H9 (cell line): ENCODE results near the gene CLPX. TPM values are rescaled to one million over a fixed set of nuclear protein-coding genes. Genes with fewer than 3 reads are reported as not detected.

Experiments used
- DNase-seq: peaks from one replicate; pipeline ENCODE4 v3.0.0-alpha.2; 2017
- H2AFZ ChIP-seq: one replicate; pipeline ENCODE4 v1.6.1; 2013; ENCODE audit warnings: mild to moderate bottlenecking, low read length, control low read depth, moderate library complexity
- H2AK5ac ChIP-seq: 2 replicates; pipeline ENCODE4 v1.6.1; 2013; ENCODE audit warnings: low read length, control low read depth, mixed read lengths; ENCODE audit not compliant: insufficient read length
- H2BK120ac ChIP-seq: one replicate; pipeline ENCODE4 v1.6.1; 2013; ENCODE audit warnings: low read depth, mild to moderate bottlenecking, low read length, control low read depth, inconsistent platforms; ENCODE audit not compliant: poor library complexity, severe bottlenecking
- H2BK12ac ChIP-seq: 2 replicates; pipeline ENCODE4 v1.6.1; 2013; ENCODE audit warnings: low read length, control low read depth, mixed read lengths, low read depth; ENCODE audit not compliant: insufficient read length
- H2BK15ac ChIP-seq: 2 replicates; pipeline ENCODE4 v1.6.1; 2013; ENCODE audit warnings: low read depth, low read length, control low read depth
- H2BK20ac ChIP-seq: one replicate; pipeline ENCODE4 v1.6.1; 2013; ENCODE audit warnings: low read depth, mild to moderate bottlenecking, low read length, control low read depth, inconsistent platforms; ENCODE audit not compliant: poor library complexity, severe bottlenecking
- H2BK5ac ChIP-seq: 2 replicates; pipeline ENCODE4 v1.6.1; 2013; ENCODE audit warnings: low read length, control low read depth, mixed read lengths; ENCODE audit not compliant: insufficient read length
- H3K14ac ChIP-seq: 2 replicates; pipeline ENCODE4 v1.6.1; 2013; ENCODE audit warnings: low read length, control low read depth; ENCODE audit not compliant: insufficient read depth
- H3K18ac ChIP-seq: 2 replicates; pipeline ENCODE4 v1.6.1; 2013; ENCODE audit warnings: low read depth, mild to moderate bottlenecking, mixed read lengths, low read length, control low read depth; ENCODE audit not compliant: insufficient read length
- H3K23ac ChIP-seq: 2 replicates; pipeline ENCODE4 v1.6.1; 2013; ENCODE audit warnings: low read length, control low read depth, mixed read lengths, low read depth; ENCODE audit not compliant: insufficient read length
- H3K23me2 ChIP-seq: 2 replicates; pipeline ENCODE4 v1.6.1; 2013; ENCODE audit warnings: low read depth, mild to moderate bottlenecking, mixed read lengths, low read length, control low read depth; ENCODE audit not compliant: insufficient read length, poor library complexity, severe bottlenecking
- H3K27ac ChIP-seq: 2 replicates; pipeline ENCODE4 v1.5.1; 2013; ENCODE audit warnings: low read length, control low read depth, mixed read lengths, low read depth; ENCODE audit not compliant: insufficient read length
- H3K27me3 ChIP-seq: 2 replicates; pipeline ENCODE4 v1.6.1; 2013; ENCODE audit warnings: low read length, control low read depth, inconsistent platforms; ENCODE audit not compliant: insufficient read depth
- H3K4ac ChIP-seq: 2 replicates; pipeline ENCODE4 v1.6.1; 2013; ENCODE audit warnings: low read depth, mild to moderate bottlenecking, control low read depth, inconsistent platforms, low read length, moderate library complexity
- H3K4me1 ChIP-seq: 2 replicates; pipeline ENCODE4 v1.6.1; 2013; ENCODE audit warnings: low read length, control low read depth, inconsistent platforms; ENCODE audit not compliant: insufficient read depth
- H3K4me2 ChIP-seq: 2 replicates; pipeline ENCODE4 v1.6.1; 2013; ENCODE audit warnings: low read length, control low read depth, mixed read lengths; ENCODE audit not compliant: insufficient read length, insufficient read depth
- H3K56ac ChIP-seq: 2 replicates; pipeline ENCODE4 v1.6.1; 2013; ENCODE audit warnings: low read depth, mild to moderate bottlenecking, mixed read lengths, low read length, control low read depth; ENCODE audit not compliant: insufficient read length
- H3K79me1 ChIP-seq: 2 replicates; pipeline ENCODE4 v1.6.1; 2013; ENCODE audit warnings: low read depth, mild to moderate bottlenecking, moderate library complexity, low read length, control low read depth, inconsistent platforms; ENCODE audit not compliant: insufficient read depth, poor library complexity, severe bottlenecking
- H3K79me2 ChIP-seq: 2 replicates; pipeline ENCODE4 v1.6.1; 2013; ENCODE audit warnings: low read length, control low read depth, inconsistent platforms; ENCODE audit not compliant: insufficient read depth
- H3K9ac ChIP-seq: 2 replicates; pipeline ENCODE4 v1.6.1; 2013; ENCODE audit warnings: low read length, control low read depth, mixed read lengths; ENCODE audit not compliant: insufficient read length; ENCODE audit errors: extremely low read depth
- H3K9me3 ChIP-seq: one replicate; pipeline ENCODE4 v1.6.1; 2013; ENCODE audit warnings: low read depth, low read length, inconsistent platforms; ENCODE audit not compliant: control insufficient read depth
- H3T11ph ChIP-seq: one replicate; pipeline ENCODE4 v1.6.1; 2013; ENCODE audit warnings: mild to moderate bottlenecking, low read length, control low read depth, inconsistent platforms
- H4K20me1 ChIP-seq: one replicate; pipeline ENCODE4 v1.6.1; 2013; ENCODE audit not compliant: control insufficient read depth, insufficient read length, insufficient read depth
- H4K5ac ChIP-seq: 2 replicates; pipeline ENCODE4 v1.6.1; 2013; ENCODE audit warnings: low read depth, mild to moderate bottlenecking, mixed read lengths, low read length, control low read depth; ENCODE audit not compliant: insufficient read length
- H4K8ac ChIP-seq: replicated peaks from 2 replicates; pipeline ENCODE4 v1.6.1; 2013; ENCODE audit warnings: low read length, control low read depth, mixed read lengths, low read depth; ENCODE audit not compliant: insufficient read length
- H4K91ac ChIP-seq: 2 replicates; pipeline ENCODE4 v1.6.1; 2013; ENCODE audit warnings: low read depth, mild to moderate bottlenecking, moderate library complexity, mixed read lengths, low read length, control low read depth; ENCODE audit not compliant: insufficient read length
- H3K27ac Mint-ChIP-seq, 3 experiments: 2 replicates in 2 of 3; 3 replicates in 1 of 3; pipeline ENCODE4 v1.8.0; 2020 to 2021; ENCODE audit warnings: mixed read lengths in 3 of 3, mild to moderate bottlenecking in 1 of 3, moderate library complexity in 1 of 3
- H3K27me3 Mint-ChIP-seq: 2 replicates; pipeline ENCODE4 v1.8.0; 2021; ENCODE audit warnings: low read depth, mild to moderate bottlenecking, moderate library complexity, mixed read lengths
- H3K36me3 Mint-ChIP-seq, 3 experiments: 2 replicates in 2 of 3; 3 replicates in 1 of 3; pipeline ENCODE4 v1.8.0; 2020 to 2021; ENCODE audit warnings: low read depth in 3 of 3, mixed read lengths in 3 of 3; ENCODE audit not compliant: insufficient read depth in 1 of 3
- H3K4me1 Mint-ChIP-seq, 2 experiments: 2 replicates each; pipeline ENCODE4 v1.8.0; 2020; ENCODE audit warnings: mixed read lengths in 2 of 2
- H3K4me3 Mint-ChIP-seq, 2 experiments: 2 replicates in 1 of 2; 3 replicates in 1 of 2; pipeline ENCODE4 v1.8.0; 2020 to 2021; ENCODE audit warnings: mild to moderate bottlenecking in 2 of 2, mixed read lengths in 2 of 2, moderate library complexity in 1 of 2
- H3K9me3 Mint-ChIP-seq, 2 experiments: 2 replicates in 1 of 2; 3 replicates in 1 of 2; pipeline ENCODE4 v1.8.0; 2020; ENCODE audit warnings: mild to moderate bottlenecking in 2 of 2, mixed read lengths in 2 of 2, moderate library complexity in 1 of 2
- CTCF ChIP-seq: fragments of 200-600 bp; sonication (generic); conservative IDR thresholded peaks from 3 replicates; pipeline ENCODE4 v1.8.0; 2021; ENCODE audit warnings: antibody characterized with exemption, mild to moderate bottlenecking
- WGBS: extraction: QIAGEN DNeasy Blood & Tissue Kit; methylation state at CpG from one replicate; pipeline ENCODE4 v1.1.7; 2013; ENCODE audit warnings: missing lambda C conversion rate, low lambda C conversion rate, mixed read lengths; ENCODE audit not compliant: insufficient read length; ENCODE audit errors: extremely low coverage; 5-methylcytosine and 5-hydroxymethylcytosine counted together
- total RNA-seq: library from RNA; stranded (reverse); gene quantifications from 2 replicates; pipeline ENCODE4 v1.2.1, GENCODE V29; 2021

CLPX gene
- total RNA-seq, 1 experiment from 2014 or later: 55.8 TPM

- Histone ChIP-seq H2AK5ac (no peak overlapping the region), H4K8ac (no peak overlapping the region), H3T11ph (no peak overlapping the region), H3K4me2 (no peak overlapping the region), H3K27me3 (no peaks in the 10 kb centered on the region), H2BK120ac (no peak overlapping the region), H3K79me2 (no peaks in the 10 kb centered on the region), H3K79me1 (no peaks in the 10 kb centered on the region), H3K4ac (no peak overlapping the region), H3K9ac (no peak overlapping the region), H4K5ac (no peak overlapping the region), H3K9me3 (no peaks in the 10 kb centered on the region), H4K91ac (no peak overlapping the region), H2BK15ac (no peak overlapping the region), H2BK20ac (no peak overlapping the region), H3K23me2 (no peaks in the 10 kb centered on the region), H4K20me1 (no peaks in the 10 kb centered on the region), H3K27ac (no peak overlapping the region), H3K23ac (no peak overlapping the region), H2BK12ac (no peak overlapping the region), H3K18ac (no peak overlapping the region), H2AFZ (no peak overlapping the region), H2BK5ac (no peak overlapping the region), H3K56ac (no peak overlapping the region), H3K4me1 (no peaks in the 10 kb centered on the region), H3K14ac (no peak overlapping the region)
- Mint-ChIP-seq H3K36me3 (no peaks in the 10 kb centered on the region; a peak in 1 of 7 replicates), H3K4me1 (peaks cover 12 to 25% of the 10 kb centered on the region in 2 experiments), H3K27ac (peak overlapping the region in 2 of 3 experiments; percentile 28 to 83; a peak in 1 of 7 replicates), H3K9me3 (no peaks in the 10 kb centered on the region), H3K27me3 (peaks cover 3% of the 10 kb centered on the region), H3K4me3 (no peak overlapping the region; a peak in 1 of 5 replicates)
- DNase-seq: no peak
- no CpG with 5 or more reads among the region's 17 CpGs for WGBS
- TF ChIP-seq CTCF: no peak
Measured at GRCh38 chr15:65209701-65210643, 24.8 kb upstream of the CLPX start.
